OCI-LY7 (cell line): ENCODE data around the gene DVL2. TPM values are rescaled to one million over a fixed set of nuclear protein-coding genes. Genes with fewer than 3 reads are reported as not detected.
A peak's percentile ranks its signal among the peaks of the same experiment; 100 is the strongest.

ENCODE experiments used
- BruUV-seq: library from RNA; stranded (reverse); fragments of 400-500 nt; replicated peaks from 2 replicates; lab custom pipeline; 2021; lab: Mats Ljungman, UMichigan
- CTCF ChIA-PET: fragments of 300-600 bp; sonication (Branson Sonifier 250); formaldehyde crosslinking; loops from one replicate; lab custom pipeline; 2022; ENCODE audit warnings: antibody characterized with exemption; ENCODE audit not compliant: unreplicated experiment; lab: Charles Lee
- POLR2A ChIA-PET: fragments of 300-600 bp; sonication (Branson Sonifier 250); formaldehyde crosslinking; loops from one replicate; lab custom pipeline; 2022; ENCODE audit warnings: antibody characterized with exemption; lab: Charles Lee
- DNase-seq: peaks from one replicate; pipeline ENCODE4 v3.0.0-alpha.2; 2015; ENCODE audit warnings: low spot score
- H2AFZ ChIP-seq: fragments of 200-600 bp; sonication (generic), shearing (Covaris generic); 2 replicates; pipeline ENCODE4 v1.6.1; 2014; ENCODE audit warnings: mild to moderate bottlenecking, antibody characterized with exemption, low read length, moderate library complexity
- H3K27ac ChIP-seq: fragments of 200-600 bp; sonication (generic); 2 replicates; pipeline ENCODE4 v1.5.1; 2014; ENCODE audit warnings: mixed run types, low read depth, mild to moderate bottlenecking, moderate library complexity, low read length, inconsistent platforms; ENCODE audit not compliant: poor library complexity, severe bottlenecking
- H3K36me3 ChIP-seq: fragments of 200-600 bp; sonication (generic); 2 replicates; pipeline ENCODE4 v1.6.1; 2014; ENCODE audit warnings: mild to moderate bottlenecking, antibody characterized with exemption, low read length, moderate library complexity, mixed read lengths; ENCODE audit not compliant: insufficient read depth
- H3K4me1 ChIP-seq: fragments of 200-600 bp; sonication (generic); 2 replicates; pipeline ENCODE4 v1.5.1; 2014; ENCODE audit warnings: mild to moderate bottlenecking, low read length; ENCODE audit not compliant: insufficient read depth, poor library complexity, severe bottlenecking
- H3K4me2 ChIP-seq: fragments of 200-600 bp; sonication (generic); 2 replicates; pipeline ENCODE4 v1.6.1; 2014; ENCODE audit warnings: mild to moderate bottlenecking, low read length
- H3K4me3 ChIP-seq: fragments of 200-600 bp; sonication (generic); 2 replicates; pipeline ENCODE4 v1.5.1; 2014; ENCODE audit warnings: mild to moderate bottlenecking, low read depth, low read length; ENCODE audit not compliant: poor library complexity, severe bottlenecking
- H3K79me2 ChIP-seq: fragments of 200-600 bp; sonication (generic); 2 replicates; pipeline ENCODE4 v1.6.1; 2016; ENCODE audit warnings: low read depth, mild to moderate bottlenecking, low read length, moderate library complexity, mixed read lengths; ENCODE audit not compliant: insufficient read depth
- H3K9me2 ChIP-seq: fragments of 200-600 bp; sonication (generic); 2 replicates; pipeline ENCODE4 v1.6.1; 2016; ENCODE audit warnings: mild to moderate bottlenecking, low read length, mixed read lengths; ENCODE audit not compliant: insufficient read depth
- H3K9me3 ChIP-seq: fragments of 200-600 bp; sonication (generic); 2 replicates; pipeline ENCODE4 v1.6.1; 2014; ENCODE audit warnings: mild to moderate bottlenecking, mixed run types, low read length, mixed read lengths
- H4K20me1 ChIP-seq: fragments of 200-600 bp; sonication (generic); 2 replicates; pipeline ENCODE4 v1.6.1; 2014; ENCODE audit warnings: mild to moderate bottlenecking, antibody characterized with exemption, low read length, moderate library complexity, mixed read lengths; ENCODE audit not compliant: insufficient read depth
- EZH2phosphoT487 ChIP-seq: fragments of 200-600 bp; sonication (generic); IDR thresholded peaks from 2 replicates; pipeline ENCODE4 v1.6.1; 2018; ENCODE audit warnings: low read depth, borderline replicate concordance, mild to moderate bottlenecking, mixed run types, antibody characterized with exemption, low read length, moderate library complexity, mixed read lengths
- intact Hi-C: fragments of 100-400 bp; cut with micrococcal nuclease; formaldehyde crosslinking; loops from one replicate; pipeline ENCODE4 v1.10.0; 2022; ENCODE audit not compliant: unreplicated experiment
- total RNA-seq, 2 experiments: library from RNA; depleted of rRNA in 1 of 2; stranded (reverse); fragments of >200 nt in 1 of 2; shearing (Covaris generic) in 1 of 2; gene quantifications; 2 replicates each; pipeline ENCODE4 v1.2.3, GENCODE V29; 2014 to 2022
- TF ChIP-seq, protein P1 (sequence below): fragments of 200-600 bp; sonication (generic); conservative IDR thresholded peaks from 2 replicates; pipeline ENCODE4 v1.5.1; 2014; ENCODE audit warnings: mild to moderate bottlenecking, antibody characterized with exemption, low read length, moderate library complexity, mixed read lengths

DVL2 gene
- total RNA-seq, 2 experiments from 2014 or later = 98.8 to 99.9 TPM

GRCh38 chr17:7240375-7240774, 6.1 kb upstream of the DVL2 start:
- Histone ChIP-seq H2AFZ (no peak overlapping the region), H3K4me3 (peak overlapping the region; percentile 86), H3K27ac (peak overlapping the region; percentile 72), H3K36me3 (peaks cover 60% of the 10 kb centered on the region), H4K20me1 (0 out of 2 replicates have a peak, but pooled peaks cover 8% of the 10 kb centered on the region), H3K79me2 (peaks cover 30% of the 10 kb centered on the region), H3K9me2 (no peaks in the 10 kb centered on the region), H3K9me3 (no peaks in the 10 kb centered on the region), H3K4me1 (peaks cover 52% of the 10 kb centered on the region), H3K4me2 (peak overlapping the region; percentile 93)
- no TSS peak for BruUV-seq
- POLR2A ChIA-PET = interaction anchor here (1.0 to 1.3 kb wide), 2 partner anchors 8 to 10 kb away, joined by 3 read pairs; no protein-coding TSS in a partner anchor
- TF ChIP-seq EZH2phosphoT487 = no peak
- TF ChIP-seq, protein P1, sequence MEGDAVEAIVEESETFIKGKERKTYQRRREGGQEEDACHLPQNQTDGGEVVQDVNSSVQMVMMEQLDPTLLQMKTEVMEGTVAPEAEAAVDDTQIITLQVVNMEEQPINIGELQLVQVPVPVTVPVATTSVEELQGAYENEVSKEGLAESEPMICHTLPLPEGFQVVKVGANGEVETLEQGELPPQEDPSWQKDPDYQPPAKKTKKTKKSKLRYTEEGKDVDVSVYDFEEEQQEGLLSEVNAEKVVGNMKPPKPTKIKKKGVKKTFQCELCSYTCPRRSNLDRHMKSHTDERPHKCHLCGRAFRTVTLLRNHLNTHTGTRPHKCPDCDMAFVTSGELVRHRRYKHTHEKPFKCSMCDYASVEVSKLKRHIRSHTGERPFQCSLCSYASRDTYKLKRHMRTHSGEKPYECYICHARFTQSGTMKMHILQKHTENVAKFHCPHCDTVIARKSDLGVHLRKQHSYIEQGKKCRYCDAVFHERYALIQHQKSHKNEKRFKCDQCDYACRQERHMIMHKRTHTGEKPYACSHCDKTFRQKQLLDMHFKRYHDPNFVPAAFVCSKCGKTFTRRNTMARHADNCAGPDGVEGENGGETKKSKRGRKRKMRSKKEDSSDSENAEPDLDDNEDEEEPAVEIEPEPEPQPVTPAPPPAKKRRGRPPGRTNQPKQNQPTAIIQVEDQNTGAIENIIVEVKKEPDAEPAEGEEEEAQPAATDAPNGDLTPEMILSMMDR = no peak
- DNase-seq = no peak
- CTCF ChIA-PET = no interaction called here
- intact Hi-C loops = loop anchor here (5.0 kb wide), 1 partner anchor 332 kb away; no protein-coding TSS in a partner anchor

GRCh38 chr17:7239091-7240027, 5.0 kb upstream of the DVL2 start, which contains the start of gene PHF23:
Gene PHF23, minus strand, starts transcription at chr17:7239457. Its CDS starts 178 bp downstream, at chr17:7239279.
- H3K4me1 ChIP-seq = peaks cover 60% of the 10 kb centered on the region
- H2AFZ ChIP-seq = peak within 1 kb of the TSS; percentile 31; the same call in 1 of the 2 replicates
- peak; percentile 99 for DNase-seq
- intact Hi-C loops = loop anchor here (2.0 to 5.0 kb wide), 4 partner anchors 13 to 333 kb away; partner anchors contain the start of genes ELP5, POLR2A and SLC35G6
- H3K27ac ChIP-seq = peak within 1 kb of the TSS; percentile 86
- peaks cover 60% of the 10 kb centered on the region for H3K36me3 ChIP-seq
- ChIA-PET POLR2A (interaction anchor here (1.0 kb wide), 1 partner anchor 9 kb away, joined by 3 read pairs; no protein-coding TSS in a partner anchor), CTCF (interaction anchor here (0.8 to 1.4 kb wide), 2 partner anchors 18 to 318 kb away, joined by 3 to 4 read pairs; no protein-coding TSS in a partner anchor)
- H4K20me1 ChIP-seq = 0 out of 2 replicates have a peak, but pooled peaks cover 8% of the 10 kb centered on the region
- H3K9me2 ChIP-seq = no peaks in the 10 kb centered on the region
- H3K4me3 ChIP-seq = peak within 1 kb of the TSS; percentile 100
- H3K9me3 ChIP-seq = no peaks in the 10 kb centered on the region
- H3K79me2 ChIP-seq = peaks cover 30% of the 10 kb centered on the region
- H3K4me2 ChIP-seq = peak within 1 kb of the TSS; percentile 93
- no TSS peak for BruUV-seq
- no peak for TF ChIP-seq EZH2phosphoT487
- TF ChIP-seq, protein P1 = 0 out of 2 replicates have a peak, but pooled peaks have one; percentile 9
